ENCODE results near the gene CDH4.

GRCh38 chr20:61861858-61862257 is 609.8 kb downstream of the CDH4 start:
- TF ChIP-seq EZH2 (IDR thresholded peaks at IDR 0.05; ENCODE audit: borderline replicate concordance, insufficient read depth, low read depth, low read length, poor library complexity, severe bottlenecking) (no peak), CTCF (IDR thresholded peaks at IDR 0.05) (no peak)

Data from B cell (primary cell).